ENCODE measurements around the gene TOR1AIP2. TPM values are rescaled to one million over a fixed set of nuclear protein-coding genes. Genes with fewer than 3 reads are reported as not detected.

TOR1AIP2 gene
- total RNA-seq, 1 experiment from 2014 or later = 73.9 TPM

DNA sequence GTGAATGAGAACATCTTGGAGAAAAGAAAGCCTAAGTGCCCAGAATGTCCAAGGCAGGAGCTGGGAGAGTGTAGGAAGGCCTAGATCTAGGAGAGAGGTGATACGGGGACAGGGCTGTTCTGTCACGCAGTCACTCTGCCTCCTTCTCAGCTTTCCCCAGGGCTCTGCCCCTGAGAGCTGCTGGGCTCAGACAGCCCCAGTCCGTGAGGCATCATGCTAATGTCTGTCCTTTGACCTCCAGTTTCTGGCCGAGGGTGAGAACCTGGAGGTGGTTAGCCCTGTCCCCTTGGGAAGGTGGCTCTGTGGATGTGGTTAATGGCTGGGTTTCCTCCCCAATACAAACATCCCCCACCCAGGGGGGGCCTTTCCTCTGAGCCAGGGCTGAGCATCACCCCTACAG lies 71.3 kb downstream of the TOR1AIP2 start:
- Histone ChIP-seq H3K27me3 (ENCODE audit: insufficient read depth, low read length) (no peaks in the 10 kb centered on the region), H4K91ac (ENCODE audit: insufficient read length, low read depth, low read length) (no peak overlapping the region), H4K20me1 (ENCODE audit: control insufficient read depth, insufficient read depth, insufficient read length) (no peaks in the 10 kb centered on the region), H2AFZ (ENCODE audit: low read length) (no peak overlapping the region), H3K79me1 (ENCODE audit: insufficient read depth, low read depth, low read length, poor library complexity, severe bottlenecking) (no peaks in the 10 kb centered on the region), H3K14ac (ENCODE audit: insufficient read depth, low read length) (no peak overlapping the region), H3K9ac (ENCODE audit: extremely low read depth, insufficient read length, low read length) (no peak overlapping the region), H3K18ac (ENCODE audit: insufficient read length, low read depth, low read length) (no peak overlapping the region), H2BK5ac (ENCODE audit: insufficient read length, low read length) (no peak overlapping the region), H4K8ac (replicated peaks; ENCODE audit: insufficient read length, low read depth, low read length) (no peak overlapping the region), H3K4me2 (ENCODE audit: insufficient read depth, insufficient read length, low read length) (no peak overlapping the region), H2BK120ac (ENCODE audit: low read depth, low read length, poor library complexity, severe bottlenecking) (no peak overlapping the region), H3T11ph (ENCODE audit: low read length) (no peak overlapping the region), H3K79me2 (ENCODE audit: insufficient read depth, low read length) (no peaks in the 10 kb centered on the region), H3K4ac (ENCODE audit: low read depth, low read length) (no peak overlapping the region), H2AK5ac (ENCODE audit: insufficient read length, low read length) (no peak overlapping the region), H2BK20ac (ENCODE audit: low read depth, low read length, poor library complexity, severe bottlenecking) (no peak overlapping the region), H3K27ac (ENCODE audit: insufficient read length, low read depth, low read length) (no peak overlapping the region), H3K23ac (ENCODE audit: insufficient read length, low read depth, low read length) (no peak overlapping the region), H2BK15ac (ENCODE audit: low read depth, low read length) (no peak overlapping the region), H2BK12ac (ENCODE audit: insufficient read length, low read depth, low read length) (no peak overlapping the region), H4K5ac (ENCODE audit: insufficient read length, low read depth, low read length) (no peak overlapping the region), H3K56ac (ENCODE audit: insufficient read length, low read depth, low read length) (no peak overlapping the region), H3K23me2 (ENCODE audit: insufficient read length, low read depth, low read length, poor library complexity, severe bottlenecking) (no peaks in the 10 kb centered on the region), H3K9me3 (ENCODE audit: control insufficient read depth, low read depth, low read length) (no peaks in the 10 kb centered on the region), H3K4me1 (ENCODE audit: insufficient read depth, low read length) (no peaks in the 10 kb centered on the region)
- H3K4me3 Mint-ChIP-seq = no peak overlapping the region
- TF ChIP-seq, protein P1, sequence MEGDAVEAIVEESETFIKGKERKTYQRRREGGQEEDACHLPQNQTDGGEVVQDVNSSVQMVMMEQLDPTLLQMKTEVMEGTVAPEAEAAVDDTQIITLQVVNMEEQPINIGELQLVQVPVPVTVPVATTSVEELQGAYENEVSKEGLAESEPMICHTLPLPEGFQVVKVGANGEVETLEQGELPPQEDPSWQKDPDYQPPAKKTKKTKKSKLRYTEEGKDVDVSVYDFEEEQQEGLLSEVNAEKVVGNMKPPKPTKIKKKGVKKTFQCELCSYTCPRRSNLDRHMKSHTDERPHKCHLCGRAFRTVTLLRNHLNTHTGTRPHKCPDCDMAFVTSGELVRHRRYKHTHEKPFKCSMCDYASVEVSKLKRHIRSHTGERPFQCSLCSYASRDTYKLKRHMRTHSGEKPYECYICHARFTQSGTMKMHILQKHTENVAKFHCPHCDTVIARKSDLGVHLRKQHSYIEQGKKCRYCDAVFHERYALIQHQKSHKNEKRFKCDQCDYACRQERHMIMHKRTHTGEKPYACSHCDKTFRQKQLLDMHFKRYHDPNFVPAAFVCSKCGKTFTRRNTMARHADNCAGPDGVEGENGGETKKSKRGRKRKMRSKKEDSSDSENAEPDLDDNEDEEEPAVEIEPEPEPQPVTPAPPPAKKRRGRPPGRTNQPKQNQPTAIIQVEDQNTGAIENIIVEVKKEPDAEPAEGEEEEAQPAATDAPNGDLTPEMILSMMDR (conservative IDR thresholded peaks at IDR 0.05) = no peak
- H3K27ac Mint-ChIP-seq = no peak overlapping the region
- no peaks in the 10 kb centered on the region; a peak in 1 of 7 replicates for H3K36me3 Mint-ChIP-seq (ENCODE audit: insufficient read depth in 1 of 3, low read depth in 3 of 3)
- peaks cover 3% of the 10 kb centered on the region for H3K27me3 Mint-ChIP-seq (ENCODE audit: low read depth)
- no peak for DNase-seq
- peaks cover 2 to 5% of the 10 kb centered on the region in 2 experiments; a peak in 1 of 4 replicates for H3K4me1 Mint-ChIP-seq
- WGBS (ENCODE audit: extremely low coverage, insufficient read length, low lambda C conversion rate) = no CpG with 5 or more reads among the region's 4 CpGs
- H3K9me3 Mint-ChIP-seq = no peaks in the 10 kb centered on the region; a peak in 1 of 5 replicates

Measured in H9 (cell line).